Prostate gland (tissue), 2 donors: ENCODE results near the gene GNAZ. TPM values are rescaled to one million over a fixed set of nuclear protein-coding genes. Genes with fewer than 3 reads are reported as not detected.

Source experiments
- DNase-seq: peaks from one replicate; pipeline ENCODE4 v3.0.0-alpha.2; 2019; ENCODE audit warnings: low spot score
- H3K27ac ChIP-seq, 2 donors: fragments of 200-600 bp; sonication (generic); 2 replicates each; pipeline ENCODE4 v1.5.1; 2017 to 2019
- H3K27me3 ChIP-seq: fragments of 200-600 bp; sonication (generic); replicated peaks from 2 replicates; pipeline ENCODE4 v1.5.1; 2019; ENCODE audit not compliant: insufficient read depth
- H3K36me3 ChIP-seq, 2 donors: fragments of 200-600 bp; sonication (generic); 1 replicate in 1 of 2; 2 replicates in 1 of 2; pipeline versions ENCODE4 v1.5.1 to v1.8.1; 2017 to 2019
- H3K4me1 ChIP-seq: fragments of 200-600 bp; sonication (generic); replicated peaks from 2 replicates; pipeline ENCODE4 v1.5.1; 2019
- H3K4me3 ChIP-seq, 2 donors: fragments of 200-600 bp; sonication (generic); 2 replicates each; pipeline ENCODE4 v1.5.1; 2017 to 2019
- H3K9me3 ChIP-seq: fragments of 200-600 bp; sonication (generic); 2 replicates; pipeline ENCODE4 v1.5.1; 2017
- CTCF ChIP-seq, 4 experiments: fragments of 200-600 bp in 2 of 4; fragments of 450-650 bp in 2 of 4; sonication (generic) in 2 of 4; IDR thresholded peaks; 1 replicate in 3 of 4; 2 replicates in 1 of 4; pipeline ENCODE4 v1.5.1; 2016 to 2019; ENCODE audit warnings: antibody characterized with exemption in 4 of 4, mild to moderate bottlenecking in 2 of 4, moderate library complexity in 2 of 4
- POLR2A ChIP-seq: fragments of 450-650 bp; IDR thresholded peaks from one replicate; pipeline ENCODE4 v1.6.1; 2016; ENCODE audit warnings: antibody characterized with exemption, mild to moderate bottlenecking
- POLR2AphosphoS5 ChIP-seq: sonication (generic); formaldehyde crosslinking; IDR thresholded peaks from one replicate; pipeline ENCODE4 v1.6.1; 2017; ENCODE audit warnings: antibody characterized with exemption
- WGBS: methylation state at CpG from one replicate; pipeline ENCODE4 v1.1.5; 2018; 5-methylcytosine and 5-hydroxymethylcytosine counted together
- intact Hi-C: fragments of 100-400 bp; cut with DNase I; formaldehyde crosslinking; loops from one replicate; pipeline ENCODE4 v1.14.2; 2022
- small RNA-seq, 2 donors: library from RNA; depleted of rRNA; stranded (forward); fragments of <200 nt; gene quantifications; one replicate each; pipeline ENCODE3, GENCODE V24; 2016
- total RNA-seq, 2 donors: library from RNA; depleted of rRNA; stranded (reverse); fragments of >200 nt; gene quantifications; one replicate each; pipeline ENCODE4 v1.1.0, GENCODE V29; 2016

The GNAZ gene
- total RNA-seq, 2 donors from 2014 or later = 5.7 to 22.6 TPM

- intact Hi-C loops = no loop called here
- H3K27ac ChIP-seq = no peak overlapping the region
- no peak for DNase-seq
- peaks cover 6% of the 10 kb centered on the region for H3K4me1 ChIP-seq
- no peaks in the 10 kb centered on the region for H3K9me3 ChIP-seq
- H3K4me3 ChIP-seq = no peak overlapping the region
- WGBS = 75% methylated on average over 10 of the region's 10 CpGs
- no peak for TF ChIP-seq POLR2A
- TF ChIP-seq CTCF (IDR thresholded peaks at IDR 0.05) = no peak
- TF ChIP-seq POLR2AphosphoS5 = no peak
- H3K36me3 ChIP-seq = no peaks in the 10 kb centered on the region
- no peaks in the 10 kb centered on the region for H3K27me3 ChIP-seq
Observed at GRCh38 chr22:23166841-23167616, 96.7 kb downstream of the GNAZ start.

- no peaks in the 10 kb centered on the region for H3K27me3 ChIP-seq
- TF ChIP-seq POLR2AphosphoS5 (no peak), CTCF (IDR thresholded peaks at IDR 0.05) (no peak)
- intact Hi-C loops = no loop called here
- no peaks in the 10 kb centered on the region for H3K9me3 ChIP-seq
- H3K27ac ChIP-seq = no peak overlapping the region
- H3K4me3 ChIP-seq = no peak overlapping the region
- H3K36me3 ChIP-seq = no peaks in the 10 kb centered on the region
- no peak for DNase-seq
- H3K4me1 ChIP-seq = peaks cover 6% of the 10 kb centered on the region
- 90% methylated on average over 6 of the region's 9 CpGs for WGBS
Observed at GRCh38 chr22:23168391-23169042, 98.2 kb downstream of the GNAZ start.

GRCh38 chr22:23169043-23169406 lies 98.7 kb downstream of the GNAZ start:
- intact Hi-C loops = no loop called here
- no peak for DNase-seq
- H3K9me3 ChIP-seq = no peaks in the 10 kb centered on the region
- TF ChIP-seq POLR2A = no peak
- TF ChIP-seq POLR2AphosphoS5 = no peak
- H3K4me3 ChIP-seq = no peak overlapping the region
- no peaks in the 10 kb centered on the region for H3K27me3 ChIP-seq
- 100% methylated on average over 3 of the region's 4 CpGs for WGBS
- H3K27ac ChIP-seq = no peak overlapping the region
- no peaks in the 10 kb centered on the region for H3K36me3 ChIP-seq
- peaks cover 3% of the 10 kb centered on the region for H3K4me1 ChIP-seq

Small RNAs within 50 kb of the gene (small RNA-seq; reads per million reads assigned to genes)
- 0 reads per million in 2 donors for gene RF00017
- gene RF00066 = 0 reads per million in 2 donors

Other genes starting within 250 kb of the GNAZ start
- gene IGLL5, start 182.7 kb upstream of the GNAZ start, total RNA-seq = not detected
- gene RSPH14, start 71.5 kb downstream of the GNAZ start, total RNA-seq = 1 to 10 TPM in 1 of 2 donors, under 1 TPM in 1; 0.68 to 3.6 TPM
- gene RAB36, start 75.0 kb downstream of the GNAZ start, total RNA-seq = 10 to 100 TPM in 1 of 2 donors, 1 to 10 TPM in 1; 4.1 to 12.7 TPM
- gene BCR, start 110.0 kb downstream of the GNAZ start, total RNA-seq = 10 to 100 TPM; 32.7 to 88.8 TPM